OCI-LY1 (cell line): ENCODE measurements around the gene ZBTB8A.

ENCODE experiments used
- H2AFZ ChIP-seq: fragments of 200-600 bp; sonication (generic), shearing (Covaris generic); 2 replicates; pipeline ENCODE4 v1.6.0; 2014; ENCODE audit warnings: antibody characterized with exemption, mild to moderate bottlenecking, low read length
- H3F3A ChIP-seq: fragments of 200-600 bp; sonication (generic), shearing (Covaris generic); 2 replicates; pipeline ENCODE4 v1.6.0; 2014; ENCODE audit warnings: mild to moderate bottlenecking, antibody characterized with exemption, low read length, moderate library complexity; ENCODE audit not compliant: insufficient read depth
- H3K27ac ChIP-seq: fragments of 200-600 bp; sonication (generic); 2 replicates; pipeline ENCODE4 v1.5.1; 2014; ENCODE audit warnings: low read length, mixed run types, mild to moderate bottlenecking, low read depth; ENCODE audit not compliant: poor library complexity, severe bottlenecking
- H3K27me3 ChIP-seq: fragments of 200-600 bp; sonication (generic); 2 replicates; pipeline ENCODE4 v1.6.0; 2014; ENCODE audit warnings: antibody characterized with exemption, mild to moderate bottlenecking, low read length, moderate library complexity; ENCODE audit not compliant: insufficient read depth
- H3K36me3 ChIP-seq: fragments of 200-600 bp; sonication (generic); 2 replicates; pipeline ENCODE4 v1.6.1; 2014; ENCODE audit warnings: mild to moderate bottlenecking, antibody characterized with exemption, low read length, moderate library complexity, mixed read lengths; ENCODE audit not compliant: insufficient read depth
- H3K4me1 ChIP-seq: fragments of 200-600 bp; sonication (generic); 2 replicates; pipeline ENCODE4 v1.5.1; 2014; ENCODE audit warnings: mild to moderate bottlenecking, low read length, moderate library complexity; ENCODE audit not compliant: insufficient read depth, severe bottlenecking
- H3K4me2 ChIP-seq: fragments of 200-600 bp; sonication (generic), shearing (Covaris generic); 2 replicates; pipeline ENCODE4 v1.6.1; 2014; ENCODE audit warnings: low read length
- H3K4me3 ChIP-seq: fragments of 200-600 bp; sonication (generic); 2 replicates; pipeline ENCODE4 v1.5.1; 2014; ENCODE audit warnings: low read length, low read depth, mild to moderate bottlenecking, mixed read lengths; ENCODE audit not compliant: poor library complexity, severe bottlenecking
- H3K79me2 ChIP-seq: fragments of 200-600 bp; shearing (Covaris generic); 2 replicates; pipeline ENCODE4 v1.6.1; 2016; ENCODE audit warnings: mixed run types, low read length, mixed read lengths; ENCODE audit not compliant: insufficient read depth
- H3K9ac ChIP-seq: fragments of 200-600 bp; sonication (generic), shearing (Covaris generic); 2 replicates; pipeline ENCODE4 v1.6.1; 2014; ENCODE audit warnings: mild to moderate bottlenecking, low read length, mixed read lengths
- H3K9me2 ChIP-seq: fragments of 200-600 bp; sonication (generic), shearing (Covaris generic); 2 replicates; pipeline ENCODE4 v1.6.1; 2014; ENCODE audit warnings: low read depth, mild to moderate bottlenecking, low read length, mixed read lengths
- H3K9me3 ChIP-seq: fragments of 200-600 bp; shearing (Covaris generic); 2 replicates; pipeline ENCODE4 v1.6.1; 2014; ENCODE audit warnings: low read length, mixed read lengths
- H4K20me1 ChIP-seq: fragments of 200-600 bp; sonication (generic), shearing (Covaris generic); 2 replicates; pipeline ENCODE4 v1.6.0; 2016; ENCODE audit warnings: mild to moderate bottlenecking, low read length; ENCODE audit not compliant: insufficient read depth
- EZH2 ChIP-seq: fragments of 200-600 bp; sonication (generic), shearing (Covaris generic); IDR thresholded peaks from 2 replicates; pipeline ENCODE4 v1.8.0; 2017; ENCODE audit warnings: borderline replicate concordance, mixed run types, mild to moderate bottlenecking, antibody characterized with exemption, low read length, moderate library complexity, mixed read lengths
- TF ChIP-seq, protein P1 (sequence below): fragments of 200-600 bp; sonication (generic), shearing (Covaris generic); IDR thresholded peaks from 2 replicates; pipeline ENCODE4 v1.5.1; 2017; ENCODE audit warnings: mild to moderate bottlenecking, antibody characterized with exemption, low read length, moderate library complexity, mixed read lengths

Gene ZBTB8A

DNA sequence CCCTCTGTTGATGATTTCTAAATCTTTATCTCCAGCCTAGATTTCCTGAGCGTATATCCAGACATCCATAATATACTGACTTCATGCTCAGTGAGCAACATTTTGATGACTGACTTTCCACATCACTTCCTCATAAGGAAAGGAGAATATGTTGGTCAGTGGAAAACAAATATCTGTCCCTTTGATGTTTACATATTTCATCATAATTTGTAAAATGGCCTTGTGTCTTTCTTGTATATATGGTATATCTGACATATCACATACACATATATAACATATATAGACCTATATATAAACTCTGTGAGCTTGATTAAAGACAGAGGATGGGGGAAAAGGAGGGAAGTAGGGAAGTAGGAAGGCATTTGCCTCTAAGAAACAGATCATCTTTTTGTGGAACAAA, 18.6 kb downstream of the ZBTB8A start:
- no peaks in the 10 kb centered on the region for H3K79me2 ChIP-seq
- H3K27me3 ChIP-seq = no peaks in the 10 kb centered on the region

DNA sequence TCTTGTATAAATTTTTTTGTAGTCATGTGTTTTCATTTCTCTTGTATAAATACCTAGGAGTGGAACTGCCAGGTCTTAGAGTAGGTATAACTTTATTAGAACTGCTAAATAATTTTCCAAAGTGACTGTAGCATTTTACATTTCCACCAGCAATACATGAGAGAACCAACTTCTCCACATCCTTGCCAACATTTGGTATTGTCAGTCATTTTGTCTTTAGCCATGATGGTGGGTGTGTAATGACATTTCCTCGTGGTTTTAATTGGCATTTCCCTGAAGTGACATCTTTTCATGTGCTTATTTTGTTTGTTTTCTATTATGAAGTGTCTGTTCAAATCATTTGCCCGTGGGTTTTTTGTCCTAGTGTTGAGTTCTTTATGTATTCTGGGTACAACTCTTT, 29.7 kb downstream of the ZBTB8A start:
- Histone ChIP-seq H3K9ac (no peak overlapping the region), H3K4me2 (no peak overlapping the region), H3K27ac (no peak overlapping the region), H3K36me3 (no peaks in the 10 kb centered on the region), H3K4me1 (no peaks in the 10 kb centered on the region), H3F3A (no peaks in the 10 kb centered on the region), H3K9me2 (no peaks in the 10 kb centered on the region), H3K27me3 (no peaks in the 10 kb centered on the region), H3K79me2 (no peaks in the 10 kb centered on the region), H4K20me1 (no peaks in the 10 kb centered on the region), H3K9me3 (no peaks in the 10 kb centered on the region), H3K4me3 (no peak overlapping the region), H2AFZ (no peak overlapping the region)
- no peak for TF ChIP-seq EZH2
- TF ChIP-seq, protein P1, sequence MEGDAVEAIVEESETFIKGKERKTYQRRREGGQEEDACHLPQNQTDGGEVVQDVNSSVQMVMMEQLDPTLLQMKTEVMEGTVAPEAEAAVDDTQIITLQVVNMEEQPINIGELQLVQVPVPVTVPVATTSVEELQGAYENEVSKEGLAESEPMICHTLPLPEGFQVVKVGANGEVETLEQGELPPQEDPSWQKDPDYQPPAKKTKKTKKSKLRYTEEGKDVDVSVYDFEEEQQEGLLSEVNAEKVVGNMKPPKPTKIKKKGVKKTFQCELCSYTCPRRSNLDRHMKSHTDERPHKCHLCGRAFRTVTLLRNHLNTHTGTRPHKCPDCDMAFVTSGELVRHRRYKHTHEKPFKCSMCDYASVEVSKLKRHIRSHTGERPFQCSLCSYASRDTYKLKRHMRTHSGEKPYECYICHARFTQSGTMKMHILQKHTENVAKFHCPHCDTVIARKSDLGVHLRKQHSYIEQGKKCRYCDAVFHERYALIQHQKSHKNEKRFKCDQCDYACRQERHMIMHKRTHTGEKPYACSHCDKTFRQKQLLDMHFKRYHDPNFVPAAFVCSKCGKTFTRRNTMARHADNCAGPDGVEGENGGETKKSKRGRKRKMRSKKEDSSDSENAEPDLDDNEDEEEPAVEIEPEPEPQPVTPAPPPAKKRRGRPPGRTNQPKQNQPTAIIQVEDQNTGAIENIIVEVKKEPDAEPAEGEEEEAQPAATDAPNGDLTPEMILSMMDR = no peak

More for the DNA sequence above, 18.6 kb downstream of the ZBTB8A start:
- H4K20me1 ChIP-seq = no peaks in the 10 kb centered on the region
- H2AFZ ChIP-seq = no peak overlapping the region
- H3K36me3 ChIP-seq = no peaks in the 10 kb centered on the region
- H3K27ac ChIP-seq = no peak overlapping the region
- H3K9ac ChIP-seq = no peak overlapping the region
- TF ChIP-seq EZH2 = no peak
- TF ChIP-seq, protein P1 = no peak
- no peak overlapping the region for H3K4me2 ChIP-seq
- H3K9me3 ChIP-seq = no peaks in the 10 kb centered on the region
- H3K9me2 ChIP-seq = no peaks in the 10 kb centered on the region
- H3F3A ChIP-seq = no peaks in the 10 kb centered on the region
- H3K4me1 ChIP-seq = no peaks in the 10 kb centered on the region
- H3K4me3 ChIP-seq = no peak overlapping the region

DNA sequence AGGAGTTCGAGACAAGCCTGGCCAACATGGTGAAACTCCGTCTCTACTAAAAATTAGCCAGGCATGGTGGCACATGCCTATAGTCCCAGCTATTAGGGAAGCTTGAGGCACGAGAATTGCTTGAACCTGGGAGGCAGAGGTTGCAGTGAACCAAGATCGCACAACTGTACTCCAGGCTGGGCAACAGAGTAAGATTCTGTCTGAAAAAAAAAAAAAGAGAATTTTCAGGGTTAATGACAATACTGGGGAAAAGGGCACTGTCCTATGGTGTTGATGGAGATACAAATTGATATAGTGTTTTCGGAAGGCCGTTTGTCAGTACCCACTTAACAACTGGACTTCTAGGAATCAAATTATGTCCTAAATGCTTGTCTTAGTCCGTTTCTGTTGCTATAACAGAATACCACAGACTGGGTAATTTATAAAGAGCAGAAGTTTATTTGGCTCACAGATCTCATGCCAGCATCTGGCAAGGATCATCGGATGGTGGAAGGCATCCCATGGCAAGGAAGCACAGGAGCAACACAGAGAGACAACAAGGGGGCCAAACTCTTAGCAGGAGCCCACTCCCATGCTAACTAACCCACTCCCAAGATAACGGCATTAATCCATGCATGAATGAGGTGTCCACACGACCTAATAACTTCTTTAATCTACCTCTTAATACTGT, 41.3 kb downstream of the ZBTB8A start:
- no peak overlapping the region for H2AFZ ChIP-seq
- H3K79me2 ChIP-seq = no peaks in the 10 kb centered on the region
- H3F3A ChIP-seq = no peaks in the 10 kb centered on the region
- no peaks in the 10 kb centered on the region for H4K20me1 ChIP-seq
- no peaks in the 10 kb centered on the region for H3K27me3 ChIP-seq
- H3K9me3 ChIP-seq = no peaks in the 10 kb centered on the region
- H3K4me3 ChIP-seq = no peak overlapping the region
- H3K27ac ChIP-seq = no peak overlapping the region
- TF ChIP-seq, protein P1 = no peak
- TF ChIP-seq EZH2 = no peak
- no peaks in the 10 kb centered on the region for H3K4me1 ChIP-seq
- H3K36me3 ChIP-seq = no peaks in the 10 kb centered on the region
- H3K4me2 ChIP-seq = no peak overlapping the region
- H3K9me2 ChIP-seq = no peaks in the 10 kb centered on the region
- no peak overlapping the region for H3K9ac ChIP-seq
